Activated CD8-positive, alpha-beta memory T cell treated with anti-CD3 and anti-CD28 coated beads for 24 hours (primary cell): Measurements from ENCODE around the gene RANBP17.

ENCODE experiments used
- DNase-seq: peaks from one replicate; pipeline ENCODE4 v3.0.0-alpha.2; 2020

The RANBP17 gene

DNA sequence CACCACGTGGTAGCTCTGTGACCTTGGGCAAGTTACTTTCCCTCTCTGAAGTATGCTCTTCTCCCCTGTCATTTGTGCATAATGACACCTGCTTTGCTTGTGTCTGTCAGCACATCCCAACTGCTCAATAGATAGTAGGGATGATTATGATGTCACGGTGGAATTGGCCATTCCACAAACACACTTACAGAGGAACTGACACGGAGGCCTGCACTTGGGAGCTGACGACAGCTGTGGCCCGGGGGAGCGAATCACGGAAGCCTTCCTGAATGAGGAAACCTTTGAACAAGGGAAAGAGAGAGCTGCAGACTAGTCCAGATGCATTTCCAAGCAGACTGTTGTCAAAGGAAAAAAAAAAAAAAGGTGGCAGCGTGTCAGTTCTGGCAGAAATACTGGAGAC lies 468.2 kb downstream of the RANBP17 start:
- no peak for DNase-seq

DNA sequence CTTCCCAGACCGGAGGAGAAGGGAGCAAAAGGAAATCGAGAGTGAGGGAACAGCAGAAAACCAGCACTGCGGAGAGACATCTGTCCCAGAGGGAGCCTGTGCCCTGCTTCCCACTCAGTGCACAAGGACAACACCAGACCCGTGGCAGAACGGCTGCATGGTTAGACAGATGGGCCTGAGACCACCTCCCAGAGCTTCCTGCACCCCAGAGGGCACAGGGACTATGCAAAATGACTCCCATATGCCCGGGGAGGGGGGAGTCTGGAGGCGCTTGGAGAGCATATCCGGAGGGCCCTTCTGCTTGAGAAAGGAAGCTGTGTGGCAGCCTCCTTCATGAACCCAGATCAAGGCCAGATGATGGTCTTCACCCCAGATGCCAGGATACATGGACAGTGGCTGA lies 473.8 kb downstream of the RANBP17 start:
- no peak for DNase-seq

DNA sequence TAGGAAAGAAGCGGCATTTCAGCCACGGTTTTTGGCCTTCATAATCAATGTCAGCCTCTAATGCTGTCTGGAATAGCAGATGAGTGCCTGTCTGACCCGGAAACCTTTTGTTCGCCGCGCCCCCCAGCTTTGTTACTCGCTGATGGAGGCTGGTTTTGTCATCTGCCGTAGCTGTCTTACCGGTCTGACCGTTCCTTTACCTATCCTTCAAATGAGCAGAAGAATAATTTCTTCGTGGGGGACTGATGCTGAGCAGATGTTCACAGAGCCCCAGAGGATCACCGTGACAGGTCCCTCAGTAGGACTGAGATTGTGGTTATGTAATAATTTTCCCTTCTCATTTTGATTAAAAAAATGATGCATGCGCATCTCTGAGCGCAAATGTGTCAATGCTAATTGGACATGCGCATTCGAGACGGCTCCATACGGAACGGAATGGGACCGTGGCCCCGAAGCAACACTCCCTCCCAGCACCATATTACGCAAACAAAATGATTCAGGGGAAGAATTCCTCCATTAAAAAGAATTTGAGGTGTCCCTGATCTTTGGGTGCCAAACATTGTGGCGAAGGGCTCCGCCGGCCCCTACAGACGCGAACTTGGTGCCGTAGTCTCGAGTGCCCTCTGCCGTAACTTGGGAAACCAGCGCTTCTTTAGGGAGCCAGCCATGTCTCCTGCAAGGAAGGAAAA lies 474.8 kb downstream of the RANBP17 start:
- DNase-seq: peak; percentile 61

DNA sequence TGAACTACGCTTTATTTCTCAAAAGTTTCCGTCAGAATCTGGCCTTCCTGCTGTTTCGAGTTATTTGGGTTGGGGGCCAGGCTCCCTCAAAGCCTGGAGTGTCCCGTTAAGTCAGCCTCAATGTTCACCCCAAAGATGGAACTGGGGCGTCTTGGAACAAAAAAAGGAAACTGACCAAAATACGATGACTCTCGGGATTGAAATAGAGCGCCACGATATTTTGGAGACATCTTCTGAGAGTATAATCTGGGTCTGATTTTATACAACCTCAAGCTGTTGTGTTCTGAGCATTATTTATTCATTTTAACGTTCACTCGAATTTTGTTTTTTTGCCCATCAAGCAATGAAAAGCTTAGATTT lies 475.4 kb downstream of the RANBP17 start:
- no peak for DNase-seq

DNA sequence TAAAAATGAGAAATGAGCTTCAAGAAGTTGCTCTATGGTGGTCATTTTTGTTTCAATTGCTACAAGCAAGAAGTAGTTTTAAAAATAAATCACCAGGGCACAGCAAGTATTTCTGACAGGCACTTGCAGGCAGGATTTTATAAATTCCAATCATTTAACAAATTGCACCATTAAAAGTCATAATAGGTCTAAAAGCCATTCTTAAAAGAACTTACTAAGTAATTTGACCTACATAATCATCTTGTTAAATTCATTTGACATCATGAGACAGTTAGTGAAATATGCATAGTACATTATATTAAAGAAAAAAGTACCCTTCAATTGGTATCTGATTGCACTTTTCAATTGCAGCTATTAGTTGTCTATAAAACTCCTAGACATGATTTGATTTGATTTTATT lies 478.2 kb downstream of the RANBP17 start:
- no peak for DNase-seq

DNA sequence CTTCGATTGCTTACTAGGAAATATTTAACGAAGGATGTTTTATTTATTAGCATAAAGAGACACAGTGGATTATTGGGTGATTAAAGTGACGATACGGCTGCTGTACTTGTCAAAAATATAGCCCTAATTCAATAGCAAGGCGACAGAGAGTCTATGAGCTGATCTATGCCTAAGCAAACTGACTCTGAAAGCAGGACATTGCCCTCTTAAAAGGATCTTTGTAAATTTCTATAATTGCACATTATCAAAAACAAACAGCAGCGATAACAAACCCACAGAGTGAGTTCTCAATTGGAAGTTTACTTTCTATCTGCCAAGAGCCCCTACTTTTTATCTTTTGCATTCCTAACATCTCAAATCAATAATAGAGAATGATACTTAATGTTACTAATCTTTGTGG lies 478.7 kb downstream of the RANBP17 start:
- no peak for DNase-seq

DNA sequence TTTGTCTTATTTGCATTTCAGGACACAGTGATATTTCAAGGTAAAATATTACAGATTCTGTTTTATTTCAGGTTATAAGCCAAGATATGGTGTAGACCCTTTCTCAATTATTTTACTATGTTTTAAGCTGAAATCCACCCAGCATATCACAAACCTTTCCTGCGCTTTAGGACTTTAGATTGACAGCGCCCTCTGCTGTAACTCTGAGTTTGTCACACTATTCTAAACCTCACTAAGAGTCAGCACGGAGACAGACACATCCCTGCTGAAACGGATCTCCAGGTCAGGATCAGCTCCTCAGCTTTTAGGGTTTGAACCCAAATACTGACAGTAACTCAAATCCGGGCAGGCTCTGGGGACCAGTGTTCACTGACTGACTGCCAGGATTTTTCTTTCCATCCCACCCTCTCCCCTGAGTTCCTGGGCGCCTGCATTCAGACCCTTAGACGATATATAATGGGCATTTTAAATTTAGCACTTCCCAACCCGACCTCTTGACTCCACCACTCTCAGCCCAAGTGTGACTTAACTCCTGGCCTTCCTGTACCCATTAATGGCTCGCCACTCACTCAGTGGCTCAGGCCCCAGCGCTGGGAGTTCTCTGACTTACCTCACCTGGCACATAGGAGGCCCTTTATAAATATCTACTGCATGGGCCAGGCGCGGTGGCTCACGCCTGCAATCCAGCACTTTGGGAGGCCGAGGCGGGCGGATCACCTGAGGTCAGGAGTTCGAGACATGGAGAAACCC lies 480.7 kb downstream of the RANBP17 start:
- DNase-seq: no peak

DNA sequence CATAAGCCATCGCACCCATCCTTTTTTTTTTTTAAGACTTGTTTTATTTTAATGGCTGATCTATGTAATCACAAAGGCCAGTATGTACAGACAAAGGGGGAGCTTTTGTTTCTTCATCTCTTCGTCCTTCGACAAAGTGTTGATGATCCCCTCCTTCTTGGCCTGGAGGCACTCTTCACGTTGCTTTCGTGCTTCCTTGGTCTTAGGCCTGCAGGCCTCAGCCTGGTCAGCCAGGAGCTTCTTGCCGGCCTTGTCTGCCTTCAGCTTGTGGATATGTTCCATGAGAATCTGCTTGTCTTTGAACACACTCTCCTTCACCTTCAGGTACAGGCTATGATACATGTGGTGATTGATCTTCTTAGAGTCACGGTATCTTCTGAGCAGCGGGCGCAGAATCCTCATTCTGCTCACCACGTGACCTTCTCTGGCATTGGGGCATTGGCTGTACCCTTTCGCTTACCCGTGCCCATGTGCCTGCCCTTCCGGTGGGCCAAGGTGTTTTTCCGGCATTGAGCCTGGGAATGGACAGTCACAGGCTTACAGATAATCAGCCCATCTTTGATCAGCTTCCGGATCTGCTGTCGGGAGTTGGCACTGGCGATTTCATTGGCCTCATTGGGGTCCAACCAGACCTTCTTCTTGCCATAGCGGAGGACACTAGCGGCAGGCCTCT lies 483.3 kb downstream of the RANBP17 start:
- DNase-seq: no peak
